NCI-H82 treated with DMSO at 0.1 percent for 48 hours (cell line): ENCODE data around the gene TRMT2A.
"Not testable (repeated sequence)": the region's sequence is repeated elsewhere in the genome, so short reads cannot be mapped to it uniquely, and the experiment has no call there.

Source experiments
- DNase-seq: peaks from one replicate; lab custom pipeline; 2025; ENCODE audit not compliant: unreplicated experiment; lab: John Stamatoyannopoulos, UW

The TRMT2A gene

DNA sequence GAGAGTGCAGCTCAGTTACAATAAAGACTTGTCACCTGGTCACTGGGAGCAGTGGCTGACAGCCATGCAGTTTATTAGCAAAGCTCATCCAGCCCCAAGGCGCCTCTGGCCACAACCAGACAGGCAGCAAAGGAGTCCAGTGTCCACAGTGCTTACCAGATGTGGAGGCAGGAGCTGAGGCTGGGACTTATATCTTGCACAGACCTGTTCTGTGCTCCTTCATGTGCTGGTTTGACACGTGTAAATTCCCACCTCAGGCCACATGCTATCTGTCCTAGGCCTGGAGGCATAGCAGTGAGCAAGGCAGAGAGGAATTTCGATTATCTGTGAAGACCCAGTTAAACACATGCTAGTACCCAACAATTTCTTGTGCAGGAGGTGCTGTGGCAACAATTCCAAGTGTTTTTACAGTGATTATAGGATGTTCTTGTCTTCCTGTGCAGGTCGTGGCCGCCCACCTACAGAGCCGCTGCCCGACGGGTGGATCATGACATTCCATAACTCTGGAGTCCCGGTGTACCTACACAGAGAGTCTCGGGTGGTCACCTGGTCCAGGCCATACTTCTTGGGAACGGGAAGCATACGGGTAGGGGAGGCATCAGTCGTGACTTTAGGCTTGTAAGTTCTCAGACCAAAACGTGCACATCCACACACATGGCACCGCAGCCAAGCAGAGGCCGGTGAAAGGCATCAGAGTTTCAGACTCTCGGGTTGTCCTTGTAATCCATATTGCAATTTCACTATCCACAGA lies 27.6 kb downstream of the TRMT2A start:
- no peak for DNase-seq

- DNase-seq: no peak
Measured at GRCh38 chr22:20088263-20088648, 28.8 kb downstream of the TRMT2A start.

DNA sequence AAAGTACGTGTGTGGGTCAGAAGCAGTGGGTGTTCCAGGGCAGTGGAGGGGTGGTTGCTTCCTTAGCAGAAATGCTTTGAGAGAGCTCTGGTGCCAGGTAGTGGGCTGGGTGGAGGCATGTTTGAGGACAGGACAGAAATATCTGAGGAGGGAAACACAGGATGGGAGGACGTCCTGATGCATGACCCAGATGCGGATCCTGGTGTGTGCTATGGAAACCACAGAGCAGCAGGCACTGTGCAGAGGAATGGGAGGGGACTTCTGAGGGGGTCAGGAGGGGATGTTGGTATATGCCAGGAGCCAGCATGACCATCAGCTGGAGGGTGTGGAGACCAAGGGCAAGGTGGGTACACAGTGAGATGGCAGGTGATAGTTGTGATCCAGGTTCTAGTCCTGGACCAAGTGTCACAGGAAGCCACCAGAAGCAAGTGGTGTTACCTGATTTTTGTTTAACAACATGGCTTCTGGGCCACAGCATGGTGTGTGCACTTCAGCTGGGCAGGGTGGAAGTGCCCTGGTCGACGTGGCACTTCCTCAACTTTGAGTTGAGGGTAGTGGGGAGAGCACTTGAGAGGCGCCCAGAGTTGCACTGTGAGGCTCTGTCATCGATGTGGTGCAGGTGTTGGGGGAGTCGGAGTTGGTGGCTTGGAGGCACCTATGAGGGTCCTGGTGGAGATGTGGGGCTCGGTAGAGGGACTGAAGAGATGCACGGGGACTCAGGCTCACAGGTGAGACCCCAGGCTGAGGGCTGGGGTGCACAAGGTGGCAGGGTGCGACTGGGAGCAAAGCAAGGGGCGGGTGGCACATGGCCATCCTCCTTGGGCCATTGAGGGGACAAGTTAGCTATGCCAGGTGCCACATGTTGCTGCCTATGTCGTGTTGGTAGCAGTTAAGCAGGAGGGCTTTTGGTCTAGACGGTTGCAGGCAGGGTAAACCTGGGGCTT lies 29.4 kb downstream of the TRMT2A start:
- no peak for DNase-seq

GRCh38 chr22:20086763-20087162 lies 30.3 kb downstream of the TRMT2A start:
- no peak for DNase-seq

GRCh38 chr22:20086101-20086599 lies 30.9 kb downstream of the TRMT2A start:
- no peak for DNase-seq

- no peak for DNase-seq
Measured at GRCh38 chr22:20085651-20086050, 31.4 kb downstream of the TRMT2A start.

DNA sequence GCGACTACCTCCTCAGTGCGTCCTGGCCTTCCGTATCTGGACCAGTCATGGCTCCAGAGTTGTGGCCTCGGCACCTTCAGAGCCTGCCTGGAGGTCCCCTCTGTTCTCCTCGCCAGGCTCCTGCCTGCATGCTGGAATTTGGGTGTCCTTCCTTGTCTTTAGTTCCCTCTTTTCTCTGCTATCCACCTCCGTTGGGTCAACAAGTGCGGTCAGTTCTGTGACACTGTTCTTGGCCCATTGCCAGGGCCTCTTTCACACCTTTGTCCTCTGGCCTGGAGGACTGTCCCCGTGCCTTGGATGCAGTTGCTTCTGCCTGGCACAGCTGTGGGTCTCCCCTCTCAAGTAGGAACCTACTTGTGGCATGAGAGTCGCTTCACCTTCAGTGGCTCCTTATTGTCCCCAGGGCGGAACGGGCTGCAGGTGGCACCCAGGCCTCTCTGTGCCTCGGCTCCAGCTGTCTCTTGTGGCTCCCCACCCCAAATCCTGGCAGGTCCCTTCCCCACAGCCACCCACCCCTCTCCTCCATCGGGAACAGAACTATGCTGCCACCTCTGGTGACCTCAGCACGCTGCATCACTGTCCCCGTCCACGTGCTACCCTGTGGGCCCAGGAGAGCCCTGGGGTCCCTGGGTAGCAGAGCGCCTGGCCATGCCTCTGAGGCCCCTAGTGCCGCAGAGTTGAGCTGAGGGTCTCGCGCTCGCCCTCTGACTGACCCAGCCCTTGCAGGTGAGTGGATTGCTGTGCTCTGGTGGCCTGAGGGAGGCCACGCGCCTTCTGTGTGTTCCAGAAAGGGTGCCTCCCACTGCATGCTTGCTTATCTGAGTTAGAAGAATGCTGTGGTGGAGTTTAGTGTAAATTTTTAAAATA lies 32.2 kb downstream of the TRMT2A start:
- peak; percentile 12 for DNase-seq

- no peak for DNase-seq
Measured at GRCh38 chr22:20083891-20084546, 33.0 kb downstream of the TRMT2A start.

GRCh38 chr22:20083157-20083890 lies 33.7 kb downstream of the TRMT2A start:
- no peak for DNase-seq

DNA sequence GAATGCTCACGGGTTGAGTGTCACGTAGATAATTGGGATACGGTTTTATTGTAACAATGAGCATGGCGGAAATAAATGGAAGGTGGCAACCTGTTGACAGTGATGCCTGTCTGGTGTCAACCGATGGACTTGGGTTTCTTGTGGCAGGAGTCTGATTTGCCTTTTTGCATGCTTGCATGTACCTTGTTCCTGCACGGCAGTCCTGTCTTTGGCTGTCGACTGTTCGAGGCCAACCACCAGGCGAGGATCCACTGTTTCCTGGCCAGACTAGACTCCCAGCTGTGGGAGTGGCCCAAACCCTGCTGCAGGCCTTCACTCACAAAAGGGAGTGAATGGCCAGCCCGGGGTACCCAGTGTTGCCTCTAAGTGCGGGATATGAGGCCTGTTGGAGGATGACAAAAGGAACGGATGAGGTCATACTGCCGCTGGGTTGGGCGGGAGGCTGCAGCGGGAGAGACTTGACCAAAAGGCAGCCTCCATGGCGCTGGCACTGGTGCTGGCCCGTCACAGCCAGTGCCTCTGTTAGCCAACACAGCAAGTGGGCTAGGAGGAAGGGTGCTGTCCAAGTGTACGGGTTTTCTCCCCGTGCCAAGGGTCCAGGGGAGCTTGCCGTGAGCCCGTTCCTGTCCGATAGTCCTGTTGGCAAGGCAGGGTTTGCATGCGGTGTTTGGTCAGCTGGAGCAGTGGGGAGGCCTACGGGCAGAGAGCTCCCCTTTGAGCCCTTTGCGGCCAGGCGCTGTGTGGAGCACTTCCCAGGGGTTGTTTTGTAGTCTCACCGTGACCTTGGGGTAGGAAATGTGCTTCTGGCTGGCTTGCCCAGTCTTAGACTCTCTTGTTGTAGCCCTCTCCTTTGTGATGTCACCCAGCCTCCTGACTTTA lies 36.0 kb downstream of the TRMT2A start:
- no peak for DNase-seq

GRCh38 chr22:20080445-20080775 lies 36.6 kb downstream of the TRMT2A start:
- DNase-seq: no peak

DNA sequence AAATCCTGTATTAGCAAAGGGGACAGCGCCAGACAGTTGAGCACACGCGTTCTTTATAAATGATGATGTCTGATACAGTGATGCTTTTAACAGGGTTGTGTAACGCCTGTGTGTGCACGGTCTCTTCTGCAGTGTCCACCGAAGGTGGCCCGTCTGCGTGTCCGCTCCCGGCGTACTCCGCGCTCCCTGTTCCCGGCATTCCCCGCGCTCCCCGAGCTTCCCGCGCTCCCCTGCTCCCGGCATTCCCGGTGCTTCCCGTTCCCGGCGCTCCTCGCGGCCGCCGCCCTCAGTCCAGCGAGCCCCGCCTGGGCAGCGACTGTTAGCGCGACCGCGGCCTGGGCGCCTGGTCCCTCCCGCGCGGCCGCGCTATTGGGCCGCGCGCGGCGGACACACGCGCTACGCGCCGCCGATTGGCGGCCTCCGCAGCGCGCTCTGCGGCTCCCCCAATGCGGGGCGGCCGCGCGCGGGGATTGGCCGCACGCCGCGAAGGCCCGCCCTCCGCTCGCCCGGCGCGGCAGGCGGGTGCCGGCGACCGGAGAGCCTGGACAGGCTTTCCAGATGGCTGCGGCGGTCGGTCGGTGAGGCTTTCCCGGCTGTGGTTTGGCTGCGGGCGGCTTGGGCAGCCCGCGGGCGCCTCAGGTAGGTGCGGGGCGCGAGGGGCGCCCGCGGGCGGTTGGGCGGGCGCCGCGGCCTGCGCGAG lies 37.1 kb downstream of the TRMT2A start, which contains the start of gene DGCR8:
TSS of gene DGCR8 (plus strand) at position 497 of the 700 bp plus-strand sequence. CDS start 5,723 bp downstream, outside the sequence.
- DNase-seq: peak; percentile 76

- DNase-seq: no peak
Measured at GRCh38 chr22:20076627-20077172, 40.3 kb downstream of the TRMT2A start.

- DNase-seq: no peak
Measured at GRCh38 chr22:20071524-20071972, 45.5 kb downstream of the TRMT2A start.

GRCh38 chr22:20069331-20070042 lies 47.5 kb downstream of the TRMT2A start:
- no peak for DNase-seq

- DNase-seq: no peak
Measured at GRCh38 chr22:20068640-20069039, 48.4 kb downstream of the TRMT2A start.

DNA sequence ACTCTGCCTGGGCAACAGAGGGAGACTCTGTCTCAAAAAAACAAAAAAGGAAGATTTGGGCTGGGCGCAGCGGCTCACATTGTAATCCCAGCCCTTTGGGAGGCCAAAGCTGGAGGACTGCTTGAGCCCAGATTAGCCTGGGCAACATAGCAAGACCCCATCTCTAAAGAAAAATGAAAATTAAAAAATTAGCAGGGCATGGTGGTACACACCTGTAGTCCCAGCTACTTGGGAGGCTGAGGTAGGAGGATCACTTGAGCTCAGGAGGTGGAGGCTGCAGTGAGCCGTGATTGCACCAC lies 49.7 kb downstream of the TRMT2A start:
- not testable (repeated sequence) for DNase-seq
